HFF-Myc (cell line): Measurements from ENCODE around the gene OTOP3.

ENCODE experiments used
- DNase-seq: peaks from one replicate; pipeline ENCODE4 v3.0.0-alpha.2; 2011; ENCODE audit warnings: low read depth; ENCODE audit errors: extremely low read depth
- H3K4me3 ChIP-seq: replicated peaks from 2 replicates; pipeline ENCODE4 v1.5.1; 2011; ENCODE audit warnings: low read depth, mild to moderate bottlenecking, control low read depth, low read length
- TF ChIP-seq, protein P1 (sequence below): IDR thresholded peaks from 2 replicates; pipeline ENCODE4 v1.5.1; 2012; ENCODE audit warnings: mild to moderate bottlenecking, low read depth, low read length, control low read depth; ENCODE audit errors: missing control alignments

Gene OTOP3

DNA sequence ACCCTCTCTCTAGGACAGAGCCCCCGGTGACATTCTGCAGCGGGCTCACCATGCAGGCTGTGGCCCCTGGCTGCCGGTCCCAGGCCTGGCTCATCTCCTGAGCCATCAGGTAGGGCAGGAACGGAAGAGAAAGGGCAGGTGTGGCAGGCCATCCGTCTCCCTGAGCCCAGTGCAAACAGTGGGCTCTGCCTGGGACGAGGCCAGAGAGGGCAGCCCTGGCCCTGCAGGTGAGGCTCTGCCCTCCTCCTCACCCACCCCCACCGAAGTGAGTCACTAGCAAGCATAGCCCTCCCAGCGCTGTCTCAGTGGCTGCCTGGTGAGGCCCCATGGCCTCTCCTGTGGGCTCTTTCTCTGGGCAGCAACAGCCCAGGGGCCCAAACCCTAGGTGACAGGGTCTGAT is 14.5 kb downstream of the OTOP3 start:
- TF ChIP-seq, protein P1, sequence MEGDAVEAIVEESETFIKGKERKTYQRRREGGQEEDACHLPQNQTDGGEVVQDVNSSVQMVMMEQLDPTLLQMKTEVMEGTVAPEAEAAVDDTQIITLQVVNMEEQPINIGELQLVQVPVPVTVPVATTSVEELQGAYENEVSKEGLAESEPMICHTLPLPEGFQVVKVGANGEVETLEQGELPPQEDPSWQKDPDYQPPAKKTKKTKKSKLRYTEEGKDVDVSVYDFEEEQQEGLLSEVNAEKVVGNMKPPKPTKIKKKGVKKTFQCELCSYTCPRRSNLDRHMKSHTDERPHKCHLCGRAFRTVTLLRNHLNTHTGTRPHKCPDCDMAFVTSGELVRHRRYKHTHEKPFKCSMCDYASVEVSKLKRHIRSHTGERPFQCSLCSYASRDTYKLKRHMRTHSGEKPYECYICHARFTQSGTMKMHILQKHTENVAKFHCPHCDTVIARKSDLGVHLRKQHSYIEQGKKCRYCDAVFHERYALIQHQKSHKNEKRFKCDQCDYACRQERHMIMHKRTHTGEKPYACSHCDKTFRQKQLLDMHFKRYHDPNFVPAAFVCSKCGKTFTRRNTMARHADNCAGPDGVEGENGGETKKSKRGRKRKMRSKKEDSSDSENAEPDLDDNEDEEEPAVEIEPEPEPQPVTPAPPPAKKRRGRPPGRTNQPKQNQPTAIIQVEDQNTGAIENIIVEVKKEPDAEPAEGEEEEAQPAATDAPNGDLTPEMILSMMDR, result no peak
- no peak overlapping the region for H3K4me3 ChIP-seq
- DNase-seq, result no peak

DNA sequence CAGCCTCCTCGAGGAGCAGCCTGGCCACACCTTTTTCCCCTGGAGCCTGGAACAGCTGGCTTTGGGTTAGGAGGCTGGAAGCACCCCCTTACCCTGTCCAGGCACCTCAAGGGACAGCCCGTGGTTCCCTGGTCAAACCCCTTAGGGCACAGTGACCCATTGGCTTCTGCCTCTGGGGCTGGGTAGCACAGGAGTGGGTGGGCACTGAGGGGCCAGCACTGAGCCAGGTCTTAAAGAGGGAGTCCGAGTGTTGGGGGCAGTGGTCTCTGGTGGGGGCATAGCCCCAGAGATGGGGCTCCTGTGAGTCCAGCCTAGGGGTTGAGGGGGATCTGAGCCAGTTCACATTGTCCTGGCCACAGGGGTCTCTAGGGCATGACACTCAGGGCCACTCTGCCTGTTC is 15.4 kb downstream of the OTOP3 start:
- H3K4me3 ChIP-seq, result no peak overlapping the region
- no peak for DNase-seq
- TF ChIP-seq, protein P1, result no peak

DNA sequence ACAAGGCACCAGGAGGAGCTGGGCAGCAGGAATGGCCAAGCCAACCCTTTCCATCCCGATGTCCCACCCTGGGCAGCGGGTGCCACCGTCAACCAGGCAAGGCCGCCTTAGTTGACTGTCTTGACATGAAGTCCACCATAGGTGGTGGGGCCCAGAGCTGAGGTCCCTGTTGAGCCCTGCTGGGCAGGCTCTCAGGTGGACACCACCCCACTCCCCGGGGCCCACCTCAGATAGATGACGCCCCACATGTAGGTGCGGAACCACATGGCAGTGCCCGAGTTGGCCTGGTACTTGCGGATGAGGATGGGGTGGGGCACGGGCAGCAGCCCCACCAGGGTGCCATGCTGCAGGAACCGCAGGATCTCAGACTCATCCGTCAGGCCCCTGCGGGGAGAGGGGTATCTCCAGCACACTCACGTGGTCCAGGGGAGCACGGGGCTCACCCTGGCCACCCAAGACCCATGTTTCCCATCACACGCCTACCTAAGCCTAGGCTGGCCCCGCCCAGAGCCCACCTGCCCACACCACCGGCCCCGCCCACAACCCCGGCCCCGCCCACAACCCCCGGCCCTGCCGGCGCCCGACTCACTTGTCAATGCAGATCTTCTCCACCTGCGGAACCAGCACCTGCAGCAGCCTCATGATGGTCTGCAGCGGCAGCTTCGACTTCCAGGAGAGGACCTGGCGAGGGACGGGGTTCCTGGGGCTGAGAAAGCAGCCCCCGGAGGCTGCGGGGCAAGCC is 16.2 kb downstream of the OTOP3 start:
- TF ChIP-seq, protein P1, result no peak
- no peak for DNase-seq
- no peak overlapping the region for H3K4me3 ChIP-seq

DNA sequence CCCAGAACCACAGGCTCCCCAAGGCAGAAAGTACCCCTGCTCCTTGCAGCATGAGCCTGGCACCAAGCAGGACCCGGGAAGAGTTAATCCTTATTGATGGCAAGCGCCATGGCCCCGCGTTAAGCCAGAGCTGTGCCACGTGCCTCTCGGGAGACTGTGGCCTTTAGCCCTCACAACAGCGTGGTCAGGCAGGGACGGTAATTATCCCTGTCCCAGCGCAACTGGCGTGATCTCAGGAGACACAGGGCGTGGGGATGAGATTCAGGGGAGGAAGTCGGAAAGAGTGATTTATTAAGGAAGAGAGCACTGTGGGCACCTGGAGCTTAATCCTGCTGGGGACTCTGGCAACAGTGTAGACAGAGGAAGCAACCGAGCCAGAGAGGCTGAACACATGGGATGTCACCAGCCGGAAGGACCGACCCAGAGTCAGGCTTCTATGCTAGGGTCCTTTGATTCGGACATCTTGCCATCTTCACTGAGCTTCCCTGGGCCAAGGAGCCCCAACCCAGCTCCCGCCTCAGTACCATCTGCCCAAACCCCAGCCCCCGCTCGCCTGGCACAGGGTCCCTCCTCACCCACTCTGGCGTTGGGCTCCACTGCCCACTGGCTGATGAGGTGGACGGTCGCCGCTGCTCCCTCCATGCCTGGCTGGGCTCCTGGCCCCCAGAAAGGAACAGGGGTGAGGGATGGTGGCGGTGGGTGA is 16.9 kb downstream of the OTOP3 start:
- no peak overlapping the region for H3K4me3 ChIP-seq
- TF ChIP-seq, protein P1, result no peak
- DNase-seq, result no peak

DNA sequence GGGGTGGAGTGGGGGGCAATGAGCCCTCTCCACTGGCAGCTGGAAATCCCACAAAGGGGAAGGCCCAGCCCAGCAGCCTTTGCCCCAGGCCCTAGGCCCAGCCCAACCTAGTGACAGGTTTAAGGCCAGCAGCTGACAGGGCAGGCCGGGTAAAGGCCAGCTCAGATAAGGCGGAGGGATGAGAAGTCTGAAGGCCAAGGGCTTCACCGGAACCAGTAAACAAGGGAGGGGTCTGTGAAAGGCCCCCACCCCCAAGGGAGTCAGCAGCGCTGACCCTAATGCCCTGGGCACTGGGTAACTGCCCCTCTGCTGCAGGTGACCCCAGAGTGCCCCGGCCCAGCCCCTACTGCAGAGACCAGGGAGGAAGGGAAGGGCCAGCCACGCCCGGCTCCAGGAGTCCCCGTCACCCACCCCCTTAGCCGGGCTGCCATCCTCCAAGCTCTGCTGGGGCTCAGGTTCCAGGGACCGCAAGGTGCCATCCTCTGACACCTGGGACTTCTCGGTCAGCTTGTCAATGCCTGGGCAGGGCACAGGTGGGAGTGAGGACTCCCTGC is 17.5 kb downstream of the OTOP3 start:
- H3K4me3 ChIP-seq, result no peak overlapping the region
- TF ChIP-seq, protein P1, result no peak
- no peak for DNase-seq

DNA sequence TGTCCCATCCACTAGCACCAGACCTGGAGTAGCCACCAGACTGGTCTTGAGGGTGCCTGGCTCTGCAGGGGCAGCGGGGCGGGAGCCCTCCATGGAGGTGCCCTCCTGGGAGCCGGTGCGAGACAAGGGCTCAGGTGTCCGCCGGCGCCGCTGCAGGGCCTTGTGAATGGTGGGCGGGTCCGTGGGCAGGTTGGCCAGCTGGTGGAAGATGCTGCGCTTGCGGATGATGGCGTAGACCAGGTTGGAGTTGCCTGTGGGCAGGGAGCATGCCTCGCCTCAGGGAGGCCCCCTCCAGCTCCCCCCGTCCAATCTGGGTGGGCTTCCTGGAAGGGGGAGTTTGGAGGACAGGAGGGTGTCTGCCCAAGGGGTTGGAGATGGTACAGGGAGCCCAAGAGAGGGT is 18.4 kb downstream of the OTOP3 start:
- DNase-seq, result no peak
- no peak overlapping the region for H3K4me3 ChIP-seq
- TF ChIP-seq, protein P1, result no peak
